CD14-positive monocyte (primary cell): ENCODE measurements around the gene CLASP1. TPM values are rescaled to one million over a fixed set of nuclear protein-coding genes. Genes with fewer than 3 reads are reported as not detected.
A peak's percentile ranks its signal among the peaks of the same experiment; 100 is the strongest.

Experiments
- DNase-seq, 3 donors: peaks; one replicate each; pipeline ENCODE4 v3.0.0-alpha.2; 2011 to 2022
- H2AFZ ChIP-seq: 2 replicates; pipeline ENCODE4 v1.6.0; 2012; ENCODE audit warnings: mild to moderate bottlenecking, low read depth, low read length, inconsistent platforms; ENCODE audit not compliant: insufficient read depth, poor library complexity, severe bottlenecking
- H3K27ac ChIP-seq, 2 donors: 1 replicate in 1 of 2; 2 replicates in 1 of 2; pipeline ENCODE4 v1.5.1; 2012 to 2013; ENCODE audit warnings: low read length in 2 of 2, control low read depth in 1 of 2, inconsistent platforms in 1 of 2, low read depth in 1 of 2, mild to moderate bottlenecking in 1 of 2
- H3K27me3 ChIP-seq, 2 donors: one replicate each; pipeline versions ENCODE4 v1.6.0 to v1.6.1; 2011 to 2013; ENCODE audit warnings: low read length in 2 of 2; ENCODE audit not compliant: control insufficient read depth in 2 of 2, insufficient read depth in 2 of 2
- H3K36me3 ChIP-seq, 2 donors: replicated peaks in 1 of 2; 1 replicate in 1 of 2; 2 replicates in 1 of 2; pipeline versions ENCODE4 v1.5.1 to v1.6.1; 2012 to 2013; ENCODE audit warnings: low read length in 2 of 2, control low read depth in 1 of 2, inconsistent platforms in 1 of 2, mild to moderate bottlenecking in 1 of 2; ENCODE audit not compliant: insufficient read depth in 2 of 2, control insufficient read depth in 1 of 2
- H3K4me1 ChIP-seq, 2 donors: 1 replicate in 1 of 2; 2 replicates in 1 of 2; pipeline versions ENCODE4 v1.5.1 to v1.6.1; 2012 to 2013; ENCODE audit warnings: low read length in 2 of 2, control low read depth in 1 of 2, inconsistent platforms in 1 of 2, mild to moderate bottlenecking in 1 of 2, moderate library complexity in 1 of 2; ENCODE audit not compliant: insufficient read depth in 2 of 2, control insufficient read depth in 1 of 2
- H3K4me2 ChIP-seq: replicated peaks from 2 replicates; pipeline ENCODE3; 2012; ENCODE audit warnings: low read length, moderate library complexity, mild to moderate bottlenecking; ENCODE audit not compliant: poor library complexity, severe bottlenecking; ENCODE audit errors: extremely low read depth
- H3K4me3 ChIP-seq, 3 experiments: fragments of 200-600 bp in 1 of 3; sonication (generic) in 1 of 3; replicated peaks in 1 of 3; 1 replicate in 2 of 3; 2 replicates in 1 of 3; pipeline ENCODE4 v1.5.1; 2011 to 2013; ENCODE audit warnings: low read length in 3 of 3, mild to moderate bottlenecking in 3 of 3, control low read depth in 2 of 3, low read depth in 2 of 3, inconsistent platforms in 1 of 3, moderate library complexity in 1 of 3
- H3K79me2 ChIP-seq: 2 replicates; pipeline ENCODE4 v1.6.0; 2012; ENCODE audit warnings: mild to moderate bottlenecking, control low read depth, inconsistent platforms, low read length, moderate library complexity; ENCODE audit not compliant: insufficient read depth
- H3K9ac ChIP-seq: 2 replicates; pipeline ENCODE4 v1.6.0; 2017; ENCODE audit warnings: low read length, mild to moderate bottlenecking; ENCODE audit not compliant: insufficient read depth, poor library complexity, severe bottlenecking
- H3K9me3 ChIP-seq, 2 donors: replicated peaks in 1 of 2; 1 replicate in 1 of 2; 2 replicates in 1 of 2; pipeline versions ENCODE4 v1.5.1 to v1.6.1; 2012 to 2013; ENCODE audit warnings: low read length in 2 of 2, control low read depth in 1 of 2; ENCODE audit not compliant: control insufficient read depth in 1 of 2, insufficient read depth in 1 of 2
- H4K20me1 ChIP-seq: 2 replicates; pipeline ENCODE4 v1.6.0; 2012; ENCODE audit warnings: mild to moderate bottlenecking, low read length, control low read depth, moderate library complexity; ENCODE audit not compliant: insufficient read depth
- H3K27ac Mint-ChIP-seq, 7 donors: one replicate each; pipeline ENCODE4 v1.8.0; 2020; ENCODE audit warnings: mild to moderate bottlenecking in 7 of 7, mixed read lengths in 7 of 7, moderate library complexity in 6 of 7, inconsistent platforms in 2 of 7
- H3K27me3 Mint-ChIP-seq, 3 donors: one replicate each; pipeline ENCODE4 v1.8.0; 2021 to 2022; ENCODE audit warnings: low read depth in 3 of 3, mild to moderate bottlenecking in 3 of 3, mixed read lengths in 3 of 3, moderate library complexity in 3 of 3, inconsistent platforms in 1 of 3
- H3K36me3 Mint-ChIP-seq, 2 donors: one replicate each; pipeline ENCODE4 v1.8.0; 2020; ENCODE audit warnings: mixed read lengths in 2 of 2, inconsistent platforms in 1 of 2, mild to moderate bottlenecking in 1 of 2
- H3K4me1 Mint-ChIP-seq: one replicate; pipeline ENCODE4 v1.8.0; 2020; ENCODE audit warnings: mild to moderate bottlenecking, mixed read lengths
- H3K4me3 Mint-ChIP-seq, 2 donors: one replicate each; pipeline ENCODE4 v1.8.0; 2020; ENCODE audit warnings: mild to moderate bottlenecking in 2 of 2, mixed read lengths in 2 of 2, moderate library complexity in 1 of 2
- H3K9me3 Mint-ChIP-seq, 7 donors: one replicate each; pipeline ENCODE4 v1.8.0; 2020 to 2022; ENCODE audit warnings: mixed read lengths in 7 of 7, mild to moderate bottlenecking in 6 of 7, moderate library complexity in 6 of 7, inconsistent platforms in 2 of 7
- CTCF ChIP-seq: fragments of 200-600 bp; IDR thresholded peaks from one replicate; pipeline ENCODE4 v1.8.0; 2022; ENCODE audit warnings: antibody characterized with exemption, mild to moderate bottlenecking
- WGBS: methylation state at CpG from one replicate; pipeline ENCODE4 v1.1.5; 2013; ENCODE audit warnings: missing lambda C conversion rate; ENCODE audit not compliant: insufficient coverage; 5-methylcytosine and 5-hydroxymethylcytosine counted together
- intact Hi-C, 2 donors: fragments of 100-400 bp; cut with micrococcal nuclease; formaldehyde crosslinking; loops; one replicate each; pipeline versions ENCODE4 v1.15.0 to v1.15.1; 2023
- polyA plus RNA-seq, 3 donors: library from polyadenylated mRNA; depleted of rRNA in 1 of 3; unstranded in 2 of 3; stranded (reverse) in 1 of 3; fragments of 300-500 nt in 2 of 3; fragments of >200 nt in 1 of 3; fragmentation: Illumina TruSeq in 2 of 3; gene quantifications; 1 replicate in 2 of 3; 2 replicates in 1 of 3; pipeline ENCODE4 v1.2.3, GENCODE V29; 2012 to 2021

CLASP1 gene
- polyA plus RNA-seq, 3 donors, result 4.8 to 8.1 (median 7.6) TPM

DNA sequence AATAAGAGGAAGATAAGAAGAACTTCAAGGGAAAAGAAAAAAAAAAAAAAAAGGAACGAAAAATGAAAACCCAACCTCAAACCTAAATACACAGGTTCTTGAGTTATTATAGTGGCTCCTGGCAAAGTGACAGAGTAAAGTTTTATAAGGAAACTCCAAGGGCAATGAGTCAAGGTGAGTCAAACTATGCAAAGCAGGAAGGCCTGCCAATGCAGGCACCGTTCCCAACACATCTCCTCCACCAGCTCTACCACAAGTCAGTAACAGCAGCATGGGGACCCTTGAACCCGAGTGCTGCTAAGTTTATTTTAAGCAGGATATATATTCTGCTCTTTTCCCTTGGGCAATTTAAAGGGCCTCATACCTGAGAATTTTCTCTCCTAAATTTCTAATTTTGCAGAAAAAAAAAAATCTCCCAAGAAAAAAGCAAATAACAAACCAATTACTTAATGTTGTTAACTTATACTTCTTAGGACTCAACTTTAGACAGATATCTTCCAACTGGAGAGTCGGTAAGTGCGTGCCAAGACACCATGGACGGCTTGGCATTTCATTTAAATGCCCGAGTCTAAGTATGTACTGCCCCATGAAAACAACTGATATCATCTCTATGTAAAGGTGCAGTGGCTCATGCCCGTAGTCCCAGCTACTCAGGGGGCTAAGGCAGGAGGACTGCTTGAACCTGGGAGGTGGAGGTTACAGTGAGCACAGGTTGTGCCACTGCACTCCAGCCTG, 288.5 kb downstream of the CLASP1 start:
- no peak for TF ChIP-seq CTCF

DNA sequence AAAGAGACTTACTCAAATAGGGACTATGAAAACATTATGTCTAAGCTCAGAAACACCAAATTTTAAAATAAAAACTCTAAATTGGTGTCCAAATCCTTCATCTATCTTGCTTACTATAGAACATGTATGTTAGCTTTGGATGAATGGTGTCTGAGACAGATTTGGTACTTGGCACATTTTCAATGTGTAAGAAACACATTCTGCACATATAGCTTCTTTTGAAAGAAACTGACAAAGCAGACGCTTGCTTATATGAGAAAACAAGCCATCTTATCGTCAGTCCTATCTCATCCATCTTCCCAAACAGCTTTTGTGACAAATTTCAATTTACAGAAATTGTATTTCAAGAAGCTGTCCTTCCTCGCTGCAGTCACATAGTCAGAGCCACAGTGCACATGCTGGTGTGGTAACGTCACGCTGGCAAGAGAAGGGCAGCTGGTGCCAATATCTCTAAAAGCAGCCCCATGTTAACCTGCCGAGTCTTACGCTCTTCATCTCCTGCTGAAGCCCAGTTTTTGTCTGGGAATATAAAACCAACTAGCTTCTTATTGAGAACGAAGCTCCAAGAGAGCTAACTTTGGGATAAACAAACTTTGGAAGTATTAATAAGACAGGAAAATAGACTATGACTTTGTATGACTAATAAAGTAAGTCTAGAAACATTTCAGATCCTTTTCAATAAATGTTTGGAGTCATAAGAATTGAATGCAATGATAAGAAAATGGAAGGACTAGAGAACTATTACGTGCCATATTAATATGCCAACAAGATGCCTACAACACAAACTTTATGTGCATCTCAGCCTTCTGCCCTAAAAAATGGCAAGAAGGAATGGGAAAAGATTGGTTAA, 289.3 kb downstream of the CLASP1 start:
- WGBS, result 100% methylated on average over 4 of the region's 9 CpGs
- H3K27ac ChIP-seq, result no peak overlapping the region
- no peak for DNase-seq
- Mint-ChIP-seq H3K36me3 (peaks cover 65 to 72% of the 10 kb centered on the region in 2 donors), H3K27ac (peak overlapping the region in 1 of 7 donors; percentile 61), H3K4me3 (no peak overlapping the region), H3K9me3 (no peaks in the 10 kb centered on the region), H3K27me3 (no peaks in the 10 kb centered on the region), H3K4me1 (no peaks in the 10 kb centered on the region)
- peaks cover 59 to 99% of the 10 kb centered on the region in 2 donors for H3K36me3 ChIP-seq
- intact Hi-C loops, result loop anchor here (5.0 to 10.0 kb wide), 2 partner anchors 235 to 273 kb away; no protein-coding TSS in a partner anchor
- no peaks in the 10 kb centered on the region for H4K20me1 ChIP-seq
- no peaks in the 10 kb centered on the region for H3K4me1 ChIP-seq
- H3K9me3 ChIP-seq, result no peaks in the 10 kb centered on the region
- H3K9ac ChIP-seq, result no peak overlapping the region
- H3K79me2 ChIP-seq, result no peaks in the 10 kb centered on the region
- no peak overlapping the region for H3K4me3 ChIP-seq
- TF ChIP-seq CTCF, result no peak
- H3K27me3 ChIP-seq, result no peaks in the 10 kb centered on the region
- H2AFZ ChIP-seq, result no peak overlapping the region
- no peak overlapping the region for H3K4me2 ChIP-seq

More for the DNA sequence above, 288.5 kb downstream of the CLASP1 start:
- no peak overlapping the region for H3K4me2 ChIP-seq
- H2AFZ ChIP-seq, result no peak overlapping the region
- no peaks in the 10 kb centered on the region for H3K27me3 ChIP-seq
- no peaks in the 10 kb centered on the region for H3K9me3 ChIP-seq
- Mint-ChIP-seq H3K36me3 (peaks cover 67 to 74% of the 10 kb centered on the region in 2 donors), H3K9me3 (no peaks in the 10 kb centered on the region), H3K4me3 (no peak overlapping the region), H3K27me3 (no peaks in the 10 kb centered on the region), H3K27ac (no peak overlapping the region), H3K4me1 (no peaks in the 10 kb centered on the region)
- peaks cover 62 to 99% of the 10 kb centered on the region in 2 donors for H3K36me3 ChIP-seq
- DNase-seq, result no peak
- H3K4me1 ChIP-seq, result no peaks in the 10 kb centered on the region
- H4K20me1 ChIP-seq, result no peaks in the 10 kb centered on the region
- no peak overlapping the region for H3K9ac ChIP-seq
- H3K27ac ChIP-seq, result no peak overlapping the region
- H3K79me2 ChIP-seq, result no peaks in the 10 kb centered on the region
- 100% methylated on average over 1 of the region's 8 CpGs for WGBS
- intact Hi-C loops, result no loop called here
- no peak overlapping the region for H3K4me3 ChIP-seq
